Measurements from ENCODE around the gene SUSD1.

The SUSD1 gene

DNA sequence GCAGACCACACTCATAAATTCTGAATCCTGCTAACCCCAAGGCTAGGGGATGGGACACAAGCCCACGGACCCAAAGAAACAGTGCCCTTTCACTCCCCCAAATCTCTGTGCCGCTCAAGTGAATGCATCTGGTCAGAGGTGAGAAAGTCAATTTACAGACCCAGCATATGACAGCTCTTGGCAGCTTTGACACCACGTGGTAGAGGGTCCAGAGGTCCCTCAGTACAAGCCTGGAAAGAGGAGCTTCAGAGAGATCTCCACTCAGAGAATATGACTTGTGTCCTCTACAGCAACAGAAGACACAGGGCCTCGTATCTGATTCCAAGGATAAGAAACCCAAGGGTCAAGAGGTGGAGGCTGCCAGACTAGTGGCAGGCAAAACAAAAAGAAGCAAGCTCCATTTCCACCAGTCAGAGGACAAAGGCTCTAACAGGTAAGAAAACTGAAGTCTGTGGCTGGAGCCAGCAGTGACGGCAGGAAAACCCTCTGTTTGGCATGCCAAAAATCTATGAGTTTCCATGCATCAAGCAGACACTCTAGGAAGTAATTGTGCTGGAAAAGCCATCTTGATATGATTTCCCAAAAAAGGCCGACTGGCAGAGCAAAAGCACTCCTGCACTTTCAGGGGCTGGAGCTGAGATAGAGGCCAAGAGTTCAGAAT, 139.8 kb downstream of the SUSD1 start:
- CTCF ChIA-PET, result interaction anchor here (0.8 to 3.1 kb wide), 14 partner anchors 8 to 120 kb away, joined by 3 to 16 read pairs (median 5); no protein-coding TSS in a partner anchor

DNA sequence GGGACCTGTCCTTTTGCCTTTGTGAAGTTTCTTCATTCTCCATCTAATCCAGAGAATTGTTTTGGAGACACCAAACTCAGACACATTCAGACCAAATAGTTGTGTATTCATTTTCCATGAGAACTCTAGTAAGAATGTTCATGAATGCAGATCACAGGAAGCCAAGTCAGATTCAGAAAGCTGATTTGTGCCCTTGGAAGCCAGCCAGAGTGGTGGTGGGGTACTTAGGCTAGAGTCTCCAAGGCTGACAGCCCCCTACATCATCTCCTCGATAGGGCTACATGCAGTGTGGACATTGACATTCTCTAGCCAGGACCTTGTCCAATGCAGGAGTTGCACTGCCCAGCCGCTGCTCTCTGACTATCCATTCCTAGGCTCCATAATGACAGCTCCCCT, 140.9 kb downstream of the SUSD1 start:
- ChIA-PET POLR2A (interaction anchor here (1.1 to 3.4 kb wide), 6 partner anchors 18 to 121 kb away, joined by 3 to 12 read pairs (median 6); no protein-coding TSS in a partner anchor), CTCF (interaction anchor here (0.8 to 3.1 kb wide), 15 partner anchors 9 to 275 kb away, joined by 3 to 16 read pairs (median 6); no protein-coding TSS in a partner anchor)
- TF ChIP-seq, protein P1, sequence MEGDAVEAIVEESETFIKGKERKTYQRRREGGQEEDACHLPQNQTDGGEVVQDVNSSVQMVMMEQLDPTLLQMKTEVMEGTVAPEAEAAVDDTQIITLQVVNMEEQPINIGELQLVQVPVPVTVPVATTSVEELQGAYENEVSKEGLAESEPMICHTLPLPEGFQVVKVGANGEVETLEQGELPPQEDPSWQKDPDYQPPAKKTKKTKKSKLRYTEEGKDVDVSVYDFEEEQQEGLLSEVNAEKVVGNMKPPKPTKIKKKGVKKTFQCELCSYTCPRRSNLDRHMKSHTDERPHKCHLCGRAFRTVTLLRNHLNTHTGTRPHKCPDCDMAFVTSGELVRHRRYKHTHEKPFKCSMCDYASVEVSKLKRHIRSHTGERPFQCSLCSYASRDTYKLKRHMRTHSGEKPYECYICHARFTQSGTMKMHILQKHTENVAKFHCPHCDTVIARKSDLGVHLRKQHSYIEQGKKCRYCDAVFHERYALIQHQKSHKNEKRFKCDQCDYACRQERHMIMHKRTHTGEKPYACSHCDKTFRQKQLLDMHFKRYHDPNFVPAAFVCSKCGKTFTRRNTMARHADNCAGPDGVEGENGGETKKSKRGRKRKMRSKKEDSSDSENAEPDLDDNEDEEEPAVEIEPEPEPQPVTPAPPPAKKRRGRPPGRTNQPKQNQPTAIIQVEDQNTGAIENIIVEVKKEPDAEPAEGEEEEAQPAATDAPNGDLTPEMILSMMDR (IDR thresholded peaks at IDR 0.05; ENCODE audit: control extremely low read depth, extremely low read depth, low read depth, missing control alignments), result no peak
- no peak for DNase-seq (ENCODE audit: extremely low spot score)

More for the DNA sequence above, 139.8 kb downstream of the SUSD1 start:
- POLR2A ChIA-PET, result interaction anchor here (0.7 to 3.4 kb wide), 7 partner anchors 12 to 119 kb away, joined by 3 to 12 read pairs (median 4); no protein-coding TSS in a partner anchor
- TF ChIP-seq, protein P1 (IDR thresholded peaks at IDR 0.05; ENCODE audit: control extremely low read depth, extremely low read depth, low read depth, missing control alignments), result no peak
- DNase-seq (ENCODE audit: extremely low spot score), result no peak

DNA sequence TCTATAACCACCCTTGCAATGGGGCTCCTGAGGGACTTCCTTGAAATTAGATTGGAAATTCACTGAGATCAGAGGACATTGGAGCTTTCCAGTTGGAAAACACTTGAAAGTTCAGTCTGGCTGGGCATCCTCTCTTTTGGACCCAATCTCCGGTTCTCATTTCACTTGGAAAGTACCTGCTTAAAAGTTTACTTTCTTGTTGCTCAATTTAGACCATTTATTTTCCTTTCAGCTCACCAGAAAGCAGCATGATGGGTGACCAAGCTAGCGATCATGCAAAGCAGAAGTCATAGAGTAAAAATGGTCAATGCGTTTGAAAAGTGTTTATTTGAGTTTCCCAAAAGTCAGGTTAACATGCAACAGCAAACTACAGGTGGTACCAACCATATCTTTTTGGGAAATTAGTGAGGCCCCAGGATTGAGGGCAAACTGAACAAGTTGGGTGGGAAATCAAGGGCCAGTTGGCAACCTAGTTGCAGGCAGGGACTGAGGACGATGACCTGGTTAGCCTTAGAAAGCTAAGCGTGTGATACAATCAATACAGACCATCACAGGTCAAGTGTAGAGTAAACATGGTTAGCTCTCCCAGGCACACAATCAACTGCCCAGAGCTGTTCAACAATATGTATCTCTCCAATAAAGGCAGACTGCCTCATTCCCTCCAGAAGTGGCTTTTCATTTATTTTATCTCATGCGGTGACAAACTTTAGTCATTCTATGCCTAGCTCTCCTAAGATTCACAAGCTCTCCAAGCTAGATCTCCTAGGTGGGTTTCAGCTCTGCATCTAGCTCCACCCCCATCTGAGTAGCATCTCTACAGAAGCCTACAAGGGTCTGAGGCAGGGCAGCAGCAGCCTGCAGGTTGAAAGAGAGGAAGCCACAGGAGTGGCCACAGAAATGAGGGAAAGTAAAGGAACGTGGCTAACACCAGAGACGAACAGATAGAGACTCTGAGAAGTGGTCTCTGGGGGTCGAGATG, 141.6 kb downstream of the SUSD1 start:
- TF ChIP-seq, protein P1 (IDR thresholded peaks at IDR 0.05; ENCODE audit: control extremely low read depth, extremely low read depth, low read depth, missing control alignments), result no peak

DNA sequence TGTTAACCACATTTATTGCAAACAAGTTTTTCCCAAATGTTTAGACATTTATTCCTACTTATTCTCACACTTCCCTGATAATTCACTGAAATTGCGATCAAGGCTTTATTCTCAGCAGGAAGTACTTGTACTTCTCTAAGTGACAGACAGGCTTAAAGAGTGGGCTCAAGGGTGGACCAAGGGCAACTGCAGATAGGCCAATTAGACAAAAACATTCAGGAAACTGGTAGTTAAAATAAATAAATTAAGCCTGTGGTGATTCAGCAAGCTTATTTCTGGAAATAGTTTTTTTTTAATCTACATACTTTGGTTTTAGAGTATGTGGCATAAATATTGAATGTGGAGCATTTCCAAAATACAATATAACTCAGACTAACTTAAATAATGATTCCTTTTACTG, 142.4 kb downstream of the SUSD1 start:
- ChIA-PET POLR2A (interaction anchor here (1.1 to 2.0 kb wide), 2 partner anchors 42 to 44 kb away, joined by 4 to 9 read pairs; no protein-coding TSS in a partner anchor), CTCF (interaction anchor here (1.1 to 2.7 kb wide), 6 partner anchors 18 to 78 kb away, joined by 3 to 9 read pairs (median 6); no protein-coding TSS in a partner anchor)
- no peak for DNase-seq (ENCODE audit: extremely low spot score)
- TF ChIP-seq, protein P1 (IDR thresholded peaks at IDR 0.05; ENCODE audit: control extremely low read depth, extremely low read depth, low read depth, missing control alignments), result no peak

More for the DNA sequence above, 141.6 kb downstream of the SUSD1 start:
- DNase-seq (ENCODE audit: extremely low spot score), result no peak
- ChIA-PET CTCF (interaction anchor here (1.1 to 3.1 kb wide), 12 partner anchors 14 to 274 kb away, joined by 3 to 16 read pairs (median 6); no protein-coding TSS in a partner anchor), POLR2A (interaction anchor here (1.1 to 3.4 kb wide), 5 partner anchors 19 to 120 kb away, joined by 3 to 12 read pairs (median 7); no protein-coding TSS in a partner anchor)

DNA sequence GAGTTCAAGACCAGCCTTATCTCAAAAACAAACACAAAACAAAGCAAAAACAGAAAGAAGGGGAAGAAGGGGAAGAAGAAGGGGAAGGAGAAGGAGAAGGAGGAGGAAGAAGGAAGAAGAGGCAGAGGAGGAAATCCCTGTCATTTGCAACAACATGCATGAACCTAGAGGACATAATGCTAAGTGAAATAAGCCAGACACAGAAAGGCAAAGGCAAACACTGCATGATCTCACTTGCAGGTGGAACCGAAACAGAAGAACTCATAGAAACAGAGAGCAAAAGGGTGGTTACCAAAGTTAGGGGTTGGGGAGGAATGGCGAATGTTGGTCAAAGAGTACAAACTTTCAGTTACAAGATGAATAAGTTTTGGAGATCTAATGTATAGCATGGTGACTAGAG, 143.1 kb downstream of the SUSD1 start:
- POLR2A ChIA-PET, result no interaction called here

More for the DNA sequence above, 143.1 kb downstream of the SUSD1 start:
- DNase-seq (ENCODE audit: extremely low spot score), result no peak
- TF ChIP-seq, protein P1 (IDR thresholded peaks at IDR 0.05; ENCODE audit: control extremely low read depth, extremely low read depth, low read depth, missing control alignments), result no peak
- CTCF ChIA-PET, result interaction anchor here (1.5 to 2.7 kb wide), 3 partner anchors 11 to 17 kb away, joined by 3 to 12 read pairs (median 5); no protein-coding TSS in a partner anchor
